OCI-LY1 (cell line): Measurements from ENCODE around the gene GEMIN5.

Source experiments
- EZH2 ChIP-seq: fragments of 200-600 bp; sonication (generic), shearing (Covaris generic); IDR thresholded peaks from 2 replicates; pipeline ENCODE4 v1.8.0; 2017; ENCODE audit warnings: borderline replicate concordance, mixed run types, mild to moderate bottlenecking, antibody characterized with exemption, low read length, moderate library complexity, mixed read lengths
- TF ChIP-seq, protein P1 (sequence below): fragments of 200-600 bp; sonication (generic), shearing (Covaris generic); IDR thresholded peaks from 2 replicates; pipeline ENCODE4 v1.5.1; 2017; ENCODE audit warnings: mild to moderate bottlenecking, antibody characterized with exemption, low read length, moderate library complexity, mixed read lengths

DNA sequence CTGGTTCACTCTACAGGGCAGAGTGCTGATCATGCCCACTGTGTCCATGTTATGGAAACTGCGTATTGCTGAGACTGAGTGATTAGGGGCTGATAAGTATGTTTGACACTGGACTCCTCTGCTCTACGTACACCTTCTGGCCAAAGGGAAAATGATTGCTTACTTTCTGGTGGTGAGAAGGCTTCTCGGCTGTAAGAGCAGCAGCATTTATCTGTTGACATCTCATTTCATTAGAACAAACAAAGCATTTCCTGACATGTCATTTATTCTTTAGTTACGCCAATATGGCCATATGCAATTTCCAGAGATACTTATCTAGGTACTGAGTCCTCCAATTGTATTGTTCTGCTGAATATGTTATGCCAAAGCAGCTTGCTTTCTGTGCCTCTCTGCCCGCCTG, 93.2 kb downstream of the GEMIN5 start:
- TF ChIP-seq, protein P1, sequence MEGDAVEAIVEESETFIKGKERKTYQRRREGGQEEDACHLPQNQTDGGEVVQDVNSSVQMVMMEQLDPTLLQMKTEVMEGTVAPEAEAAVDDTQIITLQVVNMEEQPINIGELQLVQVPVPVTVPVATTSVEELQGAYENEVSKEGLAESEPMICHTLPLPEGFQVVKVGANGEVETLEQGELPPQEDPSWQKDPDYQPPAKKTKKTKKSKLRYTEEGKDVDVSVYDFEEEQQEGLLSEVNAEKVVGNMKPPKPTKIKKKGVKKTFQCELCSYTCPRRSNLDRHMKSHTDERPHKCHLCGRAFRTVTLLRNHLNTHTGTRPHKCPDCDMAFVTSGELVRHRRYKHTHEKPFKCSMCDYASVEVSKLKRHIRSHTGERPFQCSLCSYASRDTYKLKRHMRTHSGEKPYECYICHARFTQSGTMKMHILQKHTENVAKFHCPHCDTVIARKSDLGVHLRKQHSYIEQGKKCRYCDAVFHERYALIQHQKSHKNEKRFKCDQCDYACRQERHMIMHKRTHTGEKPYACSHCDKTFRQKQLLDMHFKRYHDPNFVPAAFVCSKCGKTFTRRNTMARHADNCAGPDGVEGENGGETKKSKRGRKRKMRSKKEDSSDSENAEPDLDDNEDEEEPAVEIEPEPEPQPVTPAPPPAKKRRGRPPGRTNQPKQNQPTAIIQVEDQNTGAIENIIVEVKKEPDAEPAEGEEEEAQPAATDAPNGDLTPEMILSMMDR, result no peak
- no peak for TF ChIP-seq EZH2
